Osteoblast (primary cell): Measurements from ENCODE around the gene SCGB1C2. TPM values are rescaled to one million over a fixed set of nuclear protein-coding genes. Genes with fewer than 3 reads are reported as not detected.

ENCODE experiments used
- DNase-seq: peaks from one replicate; pipeline ENCODE4 v3.0.0; 2011; ENCODE audit warnings: low spot score, mixed read lengths; ENCODE audit not compliant: insufficient read length; ENCODE audit errors: missing footprints
- H2AFZ ChIP-seq: 2 replicates; pipeline ENCODE4 v1.6.0; 2011; ENCODE audit warnings: mild to moderate bottlenecking, low read length
- H3K27ac ChIP-seq: 2 replicates; pipeline ENCODE4 v1.5.1; 2011; ENCODE audit warnings: mild to moderate bottlenecking, low read depth, low read length, moderate library complexity
- H3K27me3 ChIP-seq: 2 replicates; pipeline ENCODE4 v1.6.0; 2012; ENCODE audit warnings: mild to moderate bottlenecking, control low read depth, inconsistent platforms, low read length, moderate library complexity; ENCODE audit not compliant: insufficient read depth
- H3K36me3 ChIP-seq: 2 replicates; pipeline ENCODE4 v1.5.1; 2011; ENCODE audit warnings: mild to moderate bottlenecking, low read length, control low read depth, moderate library complexity; ENCODE audit not compliant: insufficient read depth
- H3K4me1 ChIP-seq: 2 replicates; pipeline ENCODE4 v1.5.1; 2011; ENCODE audit warnings: mild to moderate bottlenecking, low read length, control low read depth, moderate library complexity; ENCODE audit not compliant: insufficient read depth
- H3K4me2 ChIP-seq: 2 replicates; pipeline ENCODE4 v1.6.0; 2011; ENCODE audit warnings: mild to moderate bottlenecking, low read length; ENCODE audit not compliant: insufficient read depth
- H3K4me3 ChIP-seq: fragments of 200-600 bp; sonication (generic); 3 replicates; pipeline ENCODE4 v1.5.1; 2012; ENCODE audit warnings: mild to moderate bottlenecking, low read length, inconsistent platforms; ENCODE audit not compliant: insufficient read depth
- H3K79me2 ChIP-seq: 2 replicates; pipeline ENCODE4 v1.6.0; 2012; ENCODE audit warnings: mild to moderate bottlenecking, low read length, control low read depth, inconsistent platforms; ENCODE audit not compliant: insufficient read depth
- H3K9me3 ChIP-seq: 2 replicates; pipeline ENCODE4 v1.5.1; 2011; ENCODE audit warnings: low read depth, low read length, control low read depth
- H4K20me1 ChIP-seq: 2 replicates; pipeline ENCODE4 v1.6.0; 2012; ENCODE audit warnings: mild to moderate bottlenecking, low read length, control low read depth; ENCODE audit not compliant: insufficient read depth
- total RNA-seq: library from RNA; depleted of rRNA; stranded (reverse); fragments of >200 nt; gene quantifications from 2 replicates; pipeline ENCODE4 v1.2.3, GENCODE V29; 2012
- TF ChIP-seq, protein P1 (sequence below): IDR thresholded peaks from 2 replicates; pipeline ENCODE4 v1.5.1; 2011; ENCODE audit warnings: mild to moderate bottlenecking, low read depth, low read length, moderate library complexity; ENCODE audit errors: extremely low read depth

The SCGB1C2 gene
- total RNA-seq, 1 donor: not detected

DNA sequence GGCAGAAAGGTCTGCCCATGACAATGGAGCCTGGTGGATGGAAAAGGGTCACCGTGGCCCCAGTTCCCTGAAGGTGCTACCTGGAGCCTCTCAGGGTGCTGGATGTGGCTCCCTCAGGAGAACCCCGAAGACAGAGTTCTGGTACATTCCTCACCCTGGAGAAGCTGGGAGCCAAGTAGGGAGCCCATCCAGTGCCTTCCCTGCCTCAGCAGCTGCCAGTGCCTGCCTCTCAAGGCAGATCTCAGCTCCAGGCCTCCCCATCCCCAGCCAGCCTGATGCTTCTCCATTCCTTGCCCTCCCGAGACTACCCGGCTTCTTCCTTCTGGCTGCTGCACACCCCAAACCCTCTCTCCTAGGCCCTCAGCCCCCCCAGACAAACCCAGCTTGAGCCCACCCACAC lies 20.5 kb downstream of the SCGB1C2 start:
- Histone ChIP-seq H3K4me3 (no peak overlapping the region), H3K27me3 (peaks cover 4% of the 10 kb centered on the region), H3K79me2 (no peaks in the 10 kb centered on the region), H2AFZ (no peak overlapping the region), H3K36me3 (no peaks in the 10 kb centered on the region), H4K20me1 (no peaks in the 10 kb centered on the region), H3K4me2 (no peak overlapping the region), H3K27ac (no peak overlapping the region), H3K4me1 (no peaks in the 10 kb centered on the region), H3K9me3 (no peaks in the 10 kb centered on the region)
- DNase-seq: no peak
- TF ChIP-seq, protein P1, sequence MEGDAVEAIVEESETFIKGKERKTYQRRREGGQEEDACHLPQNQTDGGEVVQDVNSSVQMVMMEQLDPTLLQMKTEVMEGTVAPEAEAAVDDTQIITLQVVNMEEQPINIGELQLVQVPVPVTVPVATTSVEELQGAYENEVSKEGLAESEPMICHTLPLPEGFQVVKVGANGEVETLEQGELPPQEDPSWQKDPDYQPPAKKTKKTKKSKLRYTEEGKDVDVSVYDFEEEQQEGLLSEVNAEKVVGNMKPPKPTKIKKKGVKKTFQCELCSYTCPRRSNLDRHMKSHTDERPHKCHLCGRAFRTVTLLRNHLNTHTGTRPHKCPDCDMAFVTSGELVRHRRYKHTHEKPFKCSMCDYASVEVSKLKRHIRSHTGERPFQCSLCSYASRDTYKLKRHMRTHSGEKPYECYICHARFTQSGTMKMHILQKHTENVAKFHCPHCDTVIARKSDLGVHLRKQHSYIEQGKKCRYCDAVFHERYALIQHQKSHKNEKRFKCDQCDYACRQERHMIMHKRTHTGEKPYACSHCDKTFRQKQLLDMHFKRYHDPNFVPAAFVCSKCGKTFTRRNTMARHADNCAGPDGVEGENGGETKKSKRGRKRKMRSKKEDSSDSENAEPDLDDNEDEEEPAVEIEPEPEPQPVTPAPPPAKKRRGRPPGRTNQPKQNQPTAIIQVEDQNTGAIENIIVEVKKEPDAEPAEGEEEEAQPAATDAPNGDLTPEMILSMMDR: no peak

DNA sequence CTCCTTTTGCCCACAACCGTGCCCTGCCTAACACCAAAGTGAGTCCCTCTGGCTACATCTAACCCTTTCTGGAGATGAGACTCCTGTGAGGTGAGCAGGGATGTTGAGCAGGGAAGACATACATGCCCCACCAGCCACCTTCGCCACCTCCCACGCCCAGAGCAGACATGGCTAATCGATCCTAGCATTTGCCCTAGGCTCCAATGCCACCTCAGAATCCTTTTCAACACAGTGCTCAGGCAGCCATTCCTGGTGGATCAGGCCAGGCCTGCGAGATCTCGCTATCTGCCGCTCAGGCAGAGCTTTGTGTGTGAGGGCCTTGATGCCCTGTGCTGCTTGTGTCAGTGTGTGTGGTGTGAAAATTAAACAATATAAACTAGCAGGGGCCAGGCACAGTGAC lies 21.0 kb downstream of the SCGB1C2 start:
- H3K27me3 ChIP-seq: peaks cover 4% of the 10 kb centered on the region
- no peaks in the 10 kb centered on the region for H3K79me2 ChIP-seq
- no peak overlapping the region for H2AFZ ChIP-seq
- no peak overlapping the region for H3K4me2 ChIP-seq
- H3K27ac ChIP-seq: no peak overlapping the region
- no peaks in the 10 kb centered on the region for H4K20me1 ChIP-seq
- H3K4me3 ChIP-seq: no peak overlapping the region
- no peak for DNase-seq
- H3K4me1 ChIP-seq: no peaks in the 10 kb centered on the region
- no peaks in the 10 kb centered on the region for H3K36me3 ChIP-seq
- TF ChIP-seq, protein P1: no peak
- no peaks in the 10 kb centered on the region for H3K9me3 ChIP-seq

DNA sequence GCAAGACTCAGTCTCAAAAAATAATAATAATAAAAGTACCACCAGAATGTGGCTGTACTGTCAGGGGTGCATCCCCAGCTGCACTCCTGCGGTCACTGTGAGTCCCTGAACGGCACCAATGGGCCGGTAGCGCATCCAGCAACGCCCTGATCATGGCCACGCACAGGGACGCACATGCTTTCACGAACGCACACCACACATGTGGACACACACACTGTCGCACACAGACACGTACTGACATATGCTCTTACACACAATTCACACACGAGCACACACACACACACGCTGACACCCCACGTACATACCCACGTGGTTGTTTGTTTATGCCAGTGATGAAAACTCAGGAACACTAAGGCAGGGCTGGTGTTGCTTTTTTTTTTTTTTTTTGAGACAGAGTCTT lies 22.2 kb downstream of the SCGB1C2 start:
- Histone ChIP-seq H3K36me3 (no peaks in the 10 kb centered on the region), H3K9me3 (no peaks in the 10 kb centered on the region), H3K4me2 (no peak overlapping the region), H2AFZ (no peak overlapping the region), H4K20me1 (no peaks in the 10 kb centered on the region), H3K27me3 (peaks cover 4% of the 10 kb centered on the region), H3K79me2 (no peaks in the 10 kb centered on the region), H3K4me3 (no peak overlapping the region), H3K27ac (no peak overlapping the region), H3K4me1 (no peaks in the 10 kb centered on the region)
- TF ChIP-seq, protein P1: no peak
- no peak for DNase-seq

DNA sequence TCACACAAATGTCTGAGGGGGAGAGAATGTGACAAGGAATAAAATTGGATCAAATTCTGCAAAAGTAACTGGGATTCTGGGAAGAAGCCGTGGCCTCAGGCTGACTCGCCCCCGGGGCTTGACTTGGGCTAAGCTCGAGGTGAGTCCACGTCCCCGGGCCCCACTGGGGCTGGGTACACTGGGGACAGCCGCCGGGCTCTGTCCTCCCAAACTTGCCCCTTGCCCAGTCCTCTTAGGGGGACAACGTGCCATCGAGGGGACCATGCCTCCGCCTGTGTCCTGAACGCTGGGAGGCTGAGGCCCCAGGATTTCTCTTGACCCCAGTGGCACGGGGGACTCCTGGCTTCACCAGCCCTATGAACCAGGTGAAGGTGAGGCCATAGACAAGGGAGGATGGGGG lies 23.0 kb downstream of the SCGB1C2 start:
- H3K4me2 ChIP-seq: no peak overlapping the region
- H3K4me3 ChIP-seq: no peak overlapping the region
- H4K20me1 ChIP-seq: no peaks in the 10 kb centered on the region
- no peak overlapping the region for H2AFZ ChIP-seq
- H3K27me3 ChIP-seq: peaks cover 4% of the 10 kb centered on the region
- H3K27ac ChIP-seq: no peak overlapping the region
- H3K4me1 ChIP-seq: no peaks in the 10 kb centered on the region
- DNase-seq: no peak
- H3K79me2 ChIP-seq: no peaks in the 10 kb centered on the region
- H3K36me3 ChIP-seq: no peaks in the 10 kb centered on the region
- no peaks in the 10 kb centered on the region for H3K9me3 ChIP-seq
- TF ChIP-seq, protein P1: no peak
